Mesenchymal stem cell (in vitro differentiated cells and primary cell): Measurements from ENCODE around the gene CCNK.

Experiments
- DNase-seq: peaks from one replicate; pipeline ENCODE4 v3.0.0-alpha.2; 2013
- H2AFZ ChIP-seq: one replicate; pipeline ENCODE4 v1.6.1; 2013; ENCODE audit warnings: low read depth, mild to moderate bottlenecking, control low read depth, inconsistent platforms, low read length, moderate library complexity
- H2AK5ac ChIP-seq: 2 replicates; pipeline ENCODE4 v1.6.1; 2013; ENCODE audit warnings: low read length, moderate library complexity, mild to moderate bottlenecking, inconsistent platforms; ENCODE audit not compliant: severe bottlenecking
- H2BK120ac ChIP-seq: one replicate; pipeline ENCODE4 v1.6.1; 2013; ENCODE audit warnings: low read depth, mild to moderate bottlenecking, inconsistent platforms, low read length, moderate library complexity
- H2BK12ac ChIP-seq, 2 experiments: one replicate each; pipeline ENCODE4 v1.6.1; 2013; ENCODE audit warnings: inconsistent platforms in 2 of 2, low read length in 2 of 2, mild to moderate bottlenecking in 2 of 2, moderate library complexity in 2 of 2, control low read depth in 1 of 2
- H2BK15ac ChIP-seq: one replicate; pipeline ENCODE4 v1.6.1; 2013; ENCODE audit warnings: mild to moderate bottlenecking, low read depth, inconsistent platforms; ENCODE audit not compliant: poor library complexity, severe bottlenecking
- H2BK5ac ChIP-seq: 2 replicates; pipeline ENCODE4 v1.6.1; 2013; ENCODE audit warnings: low read depth, mild to moderate bottlenecking, low read length, control low read depth, inconsistent platforms; ENCODE audit not compliant: poor library complexity, severe bottlenecking
- H3K14ac ChIP-seq, 2 experiments: one replicate each; pipeline ENCODE4 v1.6.1; 2013; ENCODE audit warnings: inconsistent platforms in 2 of 2, low read length in 2 of 2, control low read depth in 1 of 2, mild to moderate bottlenecking in 1 of 2, moderate library complexity in 1 of 2
- H3K18ac ChIP-seq, 2 experiments: one replicate each; pipeline ENCODE4 v1.6.1; 2013; ENCODE audit warnings: inconsistent platforms in 2 of 2, low read length in 2 of 2, control low read depth in 1 of 2, low read depth in 1 of 2, mild to moderate bottlenecking in 1 of 2
- H3K23ac ChIP-seq, 2 experiments: one replicate each; pipeline ENCODE4 v1.6.1; 2013; ENCODE audit warnings: inconsistent platforms in 2 of 2, low read length in 2 of 2, mild to moderate bottlenecking in 2 of 2, moderate library complexity in 2 of 2, control low read depth in 1 of 2
- H3K27ac ChIP-seq: 2 replicates; pipeline ENCODE4 v1.5.1; 2013; ENCODE audit warnings: mild to moderate bottlenecking, moderate library complexity, low read length, control low read depth, inconsistent platforms; ENCODE audit not compliant: poor library complexity, severe bottlenecking
- H3K27me3 ChIP-seq, 2 experiments: 2 replicates each; pipeline versions ENCODE4 v1.6.1 to v1.7.0; 2013; ENCODE audit warnings: low read length in 2 of 2, mild to moderate bottlenecking in 2 of 2, moderate library complexity in 2 of 2, control low read depth in 1 of 2, inconsistent platforms in 1 of 2; ENCODE audit not compliant: control insufficient read depth in 1 of 2, insufficient read depth in 1 of 2
- H3K36me3 ChIP-seq, 2 experiments: 2 replicates each; pipeline versions ENCODE4 v1.6.1 to v1.7.0; 2013; ENCODE audit warnings: low read length in 2 of 2, control low read depth in 1 of 2, inconsistent platforms in 1 of 2, low read depth in 1 of 2, mild to moderate bottlenecking in 1 of 2; ENCODE audit not compliant: insufficient read depth in 2 of 2, control insufficient read depth in 1 of 2
- H3K4ac ChIP-seq, 2 experiments: one replicate each; pipeline ENCODE4 v1.6.1; 2013; ENCODE audit warnings: inconsistent platforms in 2 of 2, low read length in 2 of 2, mild to moderate bottlenecking in 2 of 2, moderate library complexity in 2 of 2, control low read depth in 1 of 2, low read depth in 1 of 2
- H3K4me1 ChIP-seq: 2 replicates; pipeline ENCODE4 v1.6.1; 2013; ENCODE audit warnings: low read depth, low read length, control low read depth; ENCODE audit not compliant: control insufficient read depth, insufficient read depth
- H3K4me2 ChIP-seq: 2 replicates; pipeline ENCODE4 v1.6.1; 2013; ENCODE audit warnings: low read length, mild to moderate bottlenecking, inconsistent platforms; ENCODE audit not compliant: poor library complexity, severe bottlenecking
- H3K4me3 ChIP-seq, 2 experiments: 2 replicates each; pipeline versions ENCODE4 v1.5.1 to v1.7.0; 2013; ENCODE audit warnings: low read length in 2 of 2, mild to moderate bottlenecking in 2 of 2, control low read depth in 1 of 2, low read depth in 1 of 2; ENCODE audit not compliant: insufficient read depth in 1 of 2
- H3K79me1 ChIP-seq: replicated peaks from 2 replicates; pipeline ENCODE4 v1.6.1; 2013; ENCODE audit warnings: mild to moderate bottlenecking, control low read depth, low read length, inconsistent platforms; ENCODE audit not compliant: poor library complexity, severe bottlenecking
- H3K9ac ChIP-seq: 2 replicates; pipeline ENCODE4 v1.7.0; 2013; ENCODE audit warnings: mild to moderate bottlenecking, low read length, moderate library complexity
- H3K9me3 ChIP-seq: 2 replicates; pipeline ENCODE4 v1.7.0; 2013; ENCODE audit warnings: mild to moderate bottlenecking, low read length; ENCODE audit not compliant: control insufficient read depth
- H4K8ac ChIP-seq: one replicate; pipeline ENCODE4 v1.6.1; 2013; ENCODE audit warnings: inconsistent platforms, mild to moderate bottlenecking, low read length, moderate library complexity
- H4K91ac ChIP-seq: one replicate; pipeline ENCODE4 v1.6.1; 2013; ENCODE audit warnings: mild to moderate bottlenecking, low read length, inconsistent platforms
- WGBS: methylation state at CpG from one replicate; pipeline ENCODE4 v1.1.7; 2013; ENCODE audit warnings: mixed read lengths; 5-methylcytosine and 5-hydroxymethylcytosine counted together

Gene CCNK

DNA sequence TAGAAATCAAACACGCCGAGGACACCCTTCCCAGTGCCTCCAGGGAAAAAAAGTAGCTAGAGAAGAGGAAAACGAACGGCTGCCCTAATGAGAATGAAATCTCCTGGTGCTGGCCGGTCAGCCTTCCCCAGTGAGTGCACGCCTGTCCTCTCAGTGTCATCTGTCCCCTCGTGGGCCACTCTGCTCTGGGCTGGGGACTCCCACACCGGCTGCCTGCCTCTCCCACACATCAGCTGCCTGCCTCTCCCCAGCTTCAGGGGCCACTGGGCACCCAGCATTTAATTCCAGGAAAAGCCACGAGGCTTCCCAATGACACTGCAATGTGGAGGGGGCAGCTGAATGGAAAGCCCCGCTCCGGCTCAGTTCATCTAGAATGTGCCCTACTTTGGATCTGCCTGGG lies 63.8 kb downstream of the CCNK start:
- H3K36me3 ChIP-seq, result no peaks in the 10 kb centered on the region
- H3K9ac ChIP-seq, result no peak overlapping the region
- WGBS, result 78% methylated on average over 11 of the region's 11 CpGs
- H4K8ac ChIP-seq, result no peak overlapping the region
- H3K23ac ChIP-seq, result no peak overlapping the region
- H3K9me3 ChIP-seq, result no peaks in the 10 kb centered on the region
- DNase-seq, result no peak
- no peak overlapping the region for H3K27ac ChIP-seq
- H3K4me1 ChIP-seq, result peaks cover 16% of the 10 kb centered on the region
- no peak overlapping the region for H2BK120ac ChIP-seq
- H2BK12ac ChIP-seq, result no peak overlapping the region
- H4K91ac ChIP-seq, result no peak overlapping the region
- H2AK5ac ChIP-seq, result no peak overlapping the region
- no peak overlapping the region for H3K14ac ChIP-seq
- H2BK15ac ChIP-seq, result no peak overlapping the region
- H3K4me3 ChIP-seq, result no peak overlapping the region
- no peak overlapping the region for H2AFZ ChIP-seq
- H3K27me3 ChIP-seq, result peaks cover 48 to 96% of the 10 kb centered on the region in 2 experiments
- no peak overlapping the region for H3K4me2 ChIP-seq
- H3K79me1 ChIP-seq, result peaks cover 5% of the 10 kb centered on the region
- H3K18ac ChIP-seq, result no peak overlapping the region
- H2BK5ac ChIP-seq, result no peak overlapping the region
- H3K4ac ChIP-seq, result no peak overlapping the region

- Histone ChIP-seq H3K4me3 (no peak overlapping the region), H2BK15ac (no peak overlapping the region), H2BK5ac (no peak overlapping the region), H2AFZ (no peak overlapping the region), H2BK120ac (no peak overlapping the region), H3K79me1 (peaks cover 3% of the 10 kb centered on the region), H3K14ac (no peak overlapping the region), H3K4me1 (peaks cover 13% of the 10 kb centered on the region), H3K36me3 (no peaks in the 10 kb centered on the region), H3K4me2 (no peak overlapping the region), H4K8ac (no peak overlapping the region), H3K27ac (no peak overlapping the region), H3K9me3 (no peaks in the 10 kb centered on the region), H3K23ac (no peak overlapping the region), H3K27me3 (peaks cover 48 to 96% of the 10 kb centered on the region in 2 experiments), H2AK5ac (no peak overlapping the region), H4K91ac (no peak overlapping the region), H3K9ac (no peak overlapping the region), H3K18ac (no peak overlapping the region), H3K4ac (no peak overlapping the region), H2BK12ac (no peak overlapping the region)
- 80% methylated on average over 5 of the region's 6 CpGs for WGBS
- DNase-seq, result no peak
Observed at GRCh38 chr14:99545586-99545985, 64.4 kb downstream of the CCNK start.

GRCh38 chr14:99546234-99546879 lies 65.1 kb downstream of the CCNK start:
- Histone ChIP-seq H3K27me3 (peaks cover 42 to 96% of the 10 kb centered on the region in 2 experiments), H3K4me1 (peaks cover 9% of the 10 kb centered on the region), H3K18ac (no peak overlapping the region), H3K23ac (no peak overlapping the region), H2BK15ac (peak overlapping the region; percentile 38), H3K79me1 (peaks cover 3% of the 10 kb centered on the region), H3K14ac (no peak overlapping the region), H3K27ac (no peak overlapping the region), H3K4me3 (no peak overlapping the region), H2AFZ (no peak overlapping the region), H4K91ac (no peak overlapping the region), H2AK5ac (no peak overlapping the region), H3K4ac (no peak overlapping the region), H4K8ac (no peak overlapping the region), H2BK5ac (no peak overlapping the region), H3K9me3 (no peaks in the 10 kb centered on the region), H3K9ac (no peak overlapping the region), H2BK120ac (no peak overlapping the region), H3K36me3 (no peaks in the 10 kb centered on the region), H3K4me2 (no peak overlapping the region), H2BK12ac (no peak overlapping the region)
- no peak for DNase-seq
- WGBS, result 59% methylated on average over 13 of the region's 13 CpGs

- H2BK15ac ChIP-seq, result no peak overlapping the region
- 90% methylated on average over 18 of the region's 18 CpGs for WGBS
- H2BK5ac ChIP-seq, result no peak overlapping the region
- no peak overlapping the region for H3K18ac ChIP-seq
- H4K91ac ChIP-seq, result peak overlapping the region; percentile 70
- no peak overlapping the region for H4K8ac ChIP-seq
- H3K4me3 ChIP-seq, result no peak overlapping the region
- no peak overlapping the region for H3K14ac ChIP-seq
- H3K27me3 ChIP-seq, result peaks cover 40 to 90% of the 10 kb centered on the region in 2 experiments
- peak overlapping the region in 1 of 2 experiments; percentile 13 for H3K4ac ChIP-seq
- H2BK120ac ChIP-seq, result no peak overlapping the region
- no peak for DNase-seq
- H3K36me3 ChIP-seq, result no peaks in the 10 kb centered on the region
- peaks cover 6% of the 10 kb centered on the region for H3K4me1 ChIP-seq
- H3K79me1 ChIP-seq, result peaks cover 6% of the 10 kb centered on the region
- H2AFZ ChIP-seq, result no peak overlapping the region
- H2AK5ac ChIP-seq, result no peak overlapping the region
- H2BK12ac ChIP-seq, result no peak overlapping the region
- no peak overlapping the region for H3K23ac ChIP-seq
- no peaks in the 10 kb centered on the region for H3K9me3 ChIP-seq
- no peak overlapping the region for H3K9ac ChIP-seq
- no peak overlapping the region for H3K27ac ChIP-seq
- no peak overlapping the region for H3K4me2 ChIP-seq
Observed at GRCh38 chr14:99548255-99548654, 67.0 kb downstream of the CCNK start.
